Upper lobe of right lung (tissue), 1 donor: ENCODE data around the gene ISCU. TPM values are rescaled to one million over a fixed set of nuclear protein-coding genes. Genes with fewer than 3 reads are reported as not detected.

Experiments used
- ATAC-seq: fragments of 200-7000 bp; cut with Tn5 transposase; one replicate; pipeline ENCODE4 v1.9.1; 2020; ENCODE audit warnings: mild to moderate bottlenecking, moderate library complexity
- DNase-seq: peaks from one replicate; pipeline ENCODE4 v3.0.0-alpha.2; 2020
- H3K27ac ChIP-seq: fragments of 200-600 bp; one replicate; pipeline ENCODE4 v1.8.0; 2022
- H3K27me3 ChIP-seq: fragments of 200-600 bp; one replicate; pipeline ENCODE4 v1.8.0; 2022; ENCODE audit warnings: mild to moderate bottlenecking
- H3K36me3 ChIP-seq: fragments of 200-600 bp; one replicate; pipeline ENCODE4 v1.8.0; 2022
- H3K4me1 ChIP-seq: fragments of 200-600 bp; one replicate; pipeline ENCODE4 v1.8.0; 2022
- H3K4me3 ChIP-seq: fragments of 200-600 bp; one replicate; pipeline ENCODE4 v1.8.0; 2022; ENCODE audit warnings: mild to moderate bottlenecking
- H3K9me3 ChIP-seq: fragments of 200-600 bp; one replicate; pipeline ENCODE4 v1.8.0; 2022
- CTCF ChIP-seq: fragments of 200-600 bp; IDR thresholded peaks from one replicate; pipeline ENCODE4 v1.8.0; 2022; ENCODE audit warnings: antibody characterized with exemption
- intact Hi-C: fragments of 100-400 bp; cut with DNase I; formaldehyde crosslinking; loops from one replicate; pipeline ENCODE4 v1.11.0; 2022
- total RNA-seq: library from RNA; stranded (reverse); fragmentation: NEBNext Ultra II Directional; extraction: Animal tissue kit (Norgen Biotek cat#: 25700); gene quantifications from one replicate; pipeline ENCODE4 v1.2.1, GENCODE V29; 2021
- donor health status: DM: no; HTN: yes; CAD: no; lungs with severe emphysema.

The ISCU gene
- total RNA-seq, 1 donor from 2014 or later: 138 TPM

- Histone ChIP-seq H3K4me3 (no peak overlapping the region), H3K9me3 (no peaks in the 10 kb centered on the region)
Observed at GRCh38 chr12:108610856-108611605, 48.6 kb downstream of the ISCU start.

GRCh38 chr12:108611884-108612415 is 49.6 kb downstream of the ISCU start:
- H3K4me1 ChIP-seq: peaks cover 13% of the 10 kb centered on the region
- DNase-seq: no peak
- no peaks in the 10 kb centered on the region for H3K27me3 ChIP-seq
- no peak overlapping the region for H3K4me3 ChIP-seq
- peak; percentile 57 for TF ChIP-seq CTCF
- H3K36me3 ChIP-seq: no peaks in the 10 kb centered on the region
- peak; percentile 31 for ATAC-seq
- H3K27ac ChIP-seq: no peak overlapping the region
- no peaks in the 10 kb centered on the region for H3K9me3 ChIP-seq
- intact Hi-C loops: no loop called here

More at GRCh38 chr12:108610856-108611605, 48.6 kb downstream of the ISCU start:
- ATAC-seq (no peak), DNase-seq (no peak)
- H3K27me3 ChIP-seq: no peaks in the 10 kb centered on the region
- TF ChIP-seq CTCF: no peak
- H3K27ac ChIP-seq: no peak overlapping the region
- H3K4me1 ChIP-seq: peaks cover 8% of the 10 kb centered on the region
- no peaks in the 10 kb centered on the region for H3K36me3 ChIP-seq
- intact Hi-C loops: no loop called here

- Histone ChIP-seq H3K4me3 (no peak overlapping the region), H3K27me3 (no peaks in the 10 kb centered on the region), H3K4me1 (peaks cover 22% of the 10 kb centered on the region), H3K27ac (no peak overlapping the region), H3K9me3 (no peaks in the 10 kb centered on the region), H3K36me3 (no peaks in the 10 kb centered on the region)
- intact Hi-C loops: no loop called here
- DNase-seq (no peak), ATAC-seq (no peak)
- no peak for TF ChIP-seq CTCF
Observed at GRCh38 chr12:108612788-108613282, 50.4 kb downstream of the ISCU start.

- Histone ChIP-seq H3K27ac (no peak overlapping the region), H3K4me3 (no peak overlapping the region), H3K4me1 (peaks cover 27% of the 10 kb centered on the region), H3K9me3 (no peaks in the 10 kb centered on the region), H3K36me3 (no peaks in the 10 kb centered on the region), H3K27me3 (no peaks in the 10 kb centered on the region)
- intact Hi-C loops: no loop called here
- ATAC-seq (peak; percentile 45), DNase-seq (no peak)
- TF ChIP-seq CTCF: no peak
Observed at GRCh38 chr12:108613548-108613947, 51.2 kb downstream of the ISCU start.

- no peak for DNase-seq
- H3K27ac ChIP-seq: no peak overlapping the region
- no peak for TF ChIP-seq CTCF
- H3K4me1 ChIP-seq: peaks cover 29% of the 10 kb centered on the region
- H3K36me3 ChIP-seq: no peaks in the 10 kb centered on the region
- no peak for ATAC-seq
- no peak overlapping the region for H3K4me3 ChIP-seq
- H3K27me3 ChIP-seq: no peaks in the 10 kb centered on the region
- no peaks in the 10 kb centered on the region for H3K9me3 ChIP-seq
- intact Hi-C loops: no loop called here
Observed at GRCh38 chr12:108614041-108614440, 51.6 kb downstream of the ISCU start.
